ENCODE measurements around the gene ENDOU. TPM values are rescaled to one million over a fixed set of nuclear protein-coding genes. Genes with fewer than 3 reads are reported as not detected.
A peak's percentile ranks its signal among the peaks of the same experiment; 100 is the strongest.

The ENDOU gene
- total RNA-seq, 6 donors from 2014 or later = 0.14 to 2.1 (median 0.83) TPM; not detected in 2

- H3K36me3 ChIP-seq = peaks cover 0 to 38% (median 20%) of the 10 kb centered on the region in 4 donors
- H3K9me3 ChIP-seq = no peaks in the 10 kb centered on the region
- no peak for ATAC-seq (ENCODE audit: low FRiP score in 2 of 2)
- H3K4me3 ChIP-seq = no peak overlapping the region
- no peak overlapping the region for H3K27ac ChIP-seq
- DNase-seq = no peak
- 74 to 81% methylated on average over 8 of the region's 8 CpGs for WGBS, 2 donors
- H3K4me1 ChIP-seq = peaks cover 19 to 27% (median 23%) of the 10 kb centered on the region in 4 donors
- no peaks in the 10 kb centered on the region for H3K27me3 ChIP-seq
- TF ChIP-seq POLR2A (IDR thresholded peaks at IDR 0.05) (no peak), POLR2AphosphoS5 (IDR thresholded peaks at IDR 0.05) (no peak), EP300 (IDR thresholded peaks at IDR 0.05) (no peak), CTCF (IDR thresholded peaks at IDR 0.05) (no peak)
Measured at GRCh38 chr12:47744778-47745436, 19.6 kb upstream of the ENDOU start.

- Histone ChIP-seq H3K27me3 (no peaks in the 10 kb centered on the region), H3K4me1 (peaks cover 19 to 32% (median 27%) of the 10 kb centered on the region in 4 donors), H3K27ac (peak overlapping the region in 1 of 4 donors; percentile 10), H3K36me3 (peaks cover 0 to 30% (median 15%) of the 10 kb centered on the region in 4 donors), H3K9me3 (no peaks in the 10 kb centered on the region), H3K4me3 (no peak overlapping the region)
- TF ChIP-seq CTCF (IDR thresholded peaks at IDR 0.05) (peak; percentile 34 to 80 (median 70)), POLR2A (IDR thresholded peaks at IDR 0.05) (no peak)
- 49 to 57% methylated on average over 10 of the region's 10 CpGs for WGBS, 2 donors
- DNase-seq (peak in 1 of 2 donors; percentile 80), ATAC-seq (ENCODE audit: low FRiP score in 2 of 2) (peak in 1 of 2 donors; percentile 63)
Measured at GRCh38 chr12:47744005-47744651, 18.8 kb upstream of the ENDOU start.

GRCh38 chr12:47743311-47743860 lies 18.1 kb upstream of the ENDOU start:
- Histone ChIP-seq H3K4me3 (no peak overlapping the region), H3K27ac (no peak overlapping the region), H3K9me3 (no peaks in the 10 kb centered on the region), H3K36me3 (peaks cover 0 to 25% (median 11%) of the 10 kb centered on the region in 4 donors), H3K27me3 (no peaks in the 10 kb centered on the region), H3K4me1 (peaks cover 19 to 32% (median 28%) of the 10 kb centered on the region in 4 donors)
- no peak for ATAC-seq (ENCODE audit: low FRiP score in 2 of 2)
- 93 to 94% methylated on average over 5 to 9 of the region's 9 CpGs for WGBS, 2 donors
- no peak for TF ChIP-seq EP300 (IDR thresholded peaks at IDR 0.05)
- TF ChIP-seq POLR2A (IDR thresholded peaks at IDR 0.05) = no peak
- no peak for TF ChIP-seq CTCF (IDR thresholded peaks at IDR 0.05)
- no peak for TF ChIP-seq POLR2AphosphoS5 (IDR thresholded peaks at IDR 0.05)
- DNase-seq = no peak

GRCh38 chr12:47742253-47742825 lies 17.0 kb upstream of the ENDOU start:
- no peak overlapping the region for H3K4me3 ChIP-seq
- DNase-seq = peak in 1 of 2 donors; percentile 70
- TF ChIP-seq CTCF (IDR thresholded peaks at IDR 0.05) (peak; percentile 88 to 97 (median 93)), POLR2AphosphoS5 (IDR thresholded peaks at IDR 0.05) (no peak)
- H3K27ac ChIP-seq = peak overlapping the region in 2 of 4 donors; percentile 19 to 74
- H3K9me3 ChIP-seq = no peaks in the 10 kb centered on the region
- H3K36me3 ChIP-seq = peaks cover 0 to 18% (median 6%) of the 10 kb centered on the region in 4 donors
- peaks cover 26 to 40% (median 35%) of the 10 kb centered on the region in 4 donors for H3K4me1 ChIP-seq
- WGBS, 2 donors = 70 to 79% methylated on average over 7 of the region's 7 CpGs
- peak in 1 of 2 donors; percentile 43 for ATAC-seq (ENCODE audit: low FRiP score in 2 of 2)
- H3K27me3 ChIP-seq = no peaks in the 10 kb centered on the region

Data from upper lobe of left lung (tissue), 6 donors.